Stomach smooth muscle (tissue), 2 donors: ENCODE data around the gene ZSCAN10.
"Not testable (repeated sequence)": the region's sequence is repeated elsewhere in the genome, so short reads cannot be mapped to it uniquely, and the experiment has no call there.

Experiments
- H3K27ac ChIP-seq: one replicate; pipeline ENCODE4 v1.7.0; 2013; ENCODE audit warnings: mild to moderate bottlenecking, low read length, inconsistent platforms
- H3K27me3 ChIP-seq, 2 donors: one replicate each; pipeline ENCODE4 v1.7.0; 2013; ENCODE audit warnings: low read length in 2 of 2; ENCODE audit not compliant: insufficient read depth in 2 of 2, control insufficient read depth in 1 of 2
- H3K36me3 ChIP-seq, 2 donors: one replicate each; pipeline ENCODE4 v1.7.0; 2013; ENCODE audit warnings: low read length in 2 of 2; ENCODE audit not compliant: control insufficient read depth in 2 of 2, insufficient read depth in 2 of 2
- H3K4me1 ChIP-seq: one replicate; pipeline ENCODE4 v1.7.0; 2013; ENCODE audit warnings: low read length; ENCODE audit not compliant: control insufficient read depth, insufficient read depth
- H3K4me3 ChIP-seq, 2 donors: one replicate each; pipeline ENCODE4 v1.7.0; 2013; ENCODE audit warnings: low read length in 2 of 2
- H3K9ac ChIP-seq, 2 donors: one replicate each; pipeline ENCODE4 v1.7.0; 2013; ENCODE audit warnings: low read length in 2 of 2, mild to moderate bottlenecking in 1 of 2
- H3K9me3 ChIP-seq, 2 donors: one replicate each; pipeline ENCODE4 v1.7.0; 2013; ENCODE audit warnings: low read length in 2 of 2; ENCODE audit not compliant: control insufficient read depth in 2 of 2
- donor health status: healthy.
- donor health status: Pancreatic carcinoma.

The ZSCAN10 gene

GRCh38 chr16:3081957-3082356, 17.1 kb downstream of the ZSCAN10 start:
- H3K4me3 ChIP-seq, H3K9ac ChIP-seq, H3K27ac ChIP-seq, H3K27me3 ChIP-seq, H3K36me3 ChIP-seq, H3K4me1 ChIP-seq, H3K9me3 ChIP-seq: not testable (repeated sequence)

- Histone ChIP-seq H3K27me3 (no peaks in the 10 kb centered on the region), H3K27ac (no peak overlapping the region), H3K4me1 (no peaks in the 10 kb centered on the region), H3K4me3 (no peak overlapping the region), H3K9ac (no peak overlapping the region), H3K36me3 (no peaks in the 10 kb centered on the region), H3K9me3 (no peaks in the 10 kb centered on the region)
Observed at GRCh38 chr16:3080024-3080423, 19.1 kb downstream of the ZSCAN10 start.

GRCh38 chr16:3076577-3076976, 22.5 kb downstream of the ZSCAN10 start:
- Histone ChIP-seq H3K4me3 (no peak overlapping the region), H3K27ac (no peak overlapping the region), H3K9ac (no peak overlapping the region), H3K36me3 (no peaks in the 10 kb centered on the region), H3K4me1 (no peaks in the 10 kb centered on the region), H3K9me3 (no peaks in the 10 kb centered on the region), H3K27me3 (peaks cover 0 to 8% of the 10 kb centered on the region in 2 donors)

GRCh38 chr16:3075946-3076345, 23.1 kb downstream of the ZSCAN10 start:
- H3K4me1 ChIP-seq, H3K27ac ChIP-seq, H3K9me3 ChIP-seq, H3K4me3 ChIP-seq, H3K9ac ChIP-seq, H3K27me3 ChIP-seq, H3K36me3 ChIP-seq: not testable (repeated sequence)

- Histone ChIP-seq H3K27ac (no peak overlapping the region), H3K27me3 (peaks cover 0 to 8% of the 10 kb centered on the region in 2 donors), H3K9me3 (no peaks in the 10 kb centered on the region), H3K36me3 (no peaks in the 10 kb centered on the region), H3K4me3 (no peak overlapping the region), H3K9ac (no peak overlapping the region), H3K4me1 (no peaks in the 10 kb centered on the region)
Observed at GRCh38 chr16:3075523-3075915, 23.6 kb downstream of the ZSCAN10 start.

- no peak overlapping the region for H3K4me3 ChIP-seq
- no peak overlapping the region for H3K27ac ChIP-seq
- H3K9ac ChIP-seq, result no peak overlapping the region
- H3K27me3 ChIP-seq, result peaks cover 0 to 8% of the 10 kb centered on the region in 2 donors
- no peaks in the 10 kb centered on the region for H3K4me1 ChIP-seq
- no peaks in the 10 kb centered on the region for H3K9me3 ChIP-seq
- H3K36me3 ChIP-seq, result no peaks in the 10 kb centered on the region
Observed at GRCh38 chr16:3074860-3075522, 24.1 kb downstream of the ZSCAN10 start.

- H3K36me3 ChIP-seq, result no peaks in the 10 kb centered on the region
- H3K9ac ChIP-seq, result no peak overlapping the region
- H3K27me3 ChIP-seq, result peaks cover 0 to 8% of the 10 kb centered on the region in 2 donors
- H3K4me1 ChIP-seq, result no peaks in the 10 kb centered on the region
- no peaks in the 10 kb centered on the region for H3K9me3 ChIP-seq
- no peak overlapping the region for H3K4me3 ChIP-seq
- H3K27ac ChIP-seq, result no peak overlapping the region
Observed at GRCh38 chr16:3073448-3073847, 25.6 kb downstream of the ZSCAN10 start.

- not testable (repeated sequence) for H3K27ac ChIP-seq, H3K9ac ChIP-seq, H3K4me1 ChIP-seq, H3K4me3 ChIP-seq, H3K36me3 ChIP-seq, H3K27me3 ChIP-seq, H3K9me3 ChIP-seq
Observed at GRCh38 chr16:3072576-3073263, 26.4 kb downstream of the ZSCAN10 start.

- H3K27ac ChIP-seq, H3K4me1 ChIP-seq, H3K9me3 ChIP-seq, H3K36me3 ChIP-seq, H3K9ac ChIP-seq, H3K27me3 ChIP-seq, H3K4me3 ChIP-seq: not testable (repeated sequence)
Observed at GRCh38 chr16:3072148-3072547, 26.9 kb downstream of the ZSCAN10 start.

GRCh38 chr16:3071655-3072054, 27.4 kb downstream of the ZSCAN10 start:
- Histone ChIP-seq H3K27me3 (peaks cover 0 to 8% of the 10 kb centered on the region in 2 donors), H3K36me3 (no peaks in the 10 kb centered on the region), H3K4me1 (no peaks in the 10 kb centered on the region), H3K27ac (no peak overlapping the region), H3K4me3 (no peak overlapping the region), H3K9ac (no peak overlapping the region), H3K9me3 (no peaks in the 10 kb centered on the region)

GRCh38 chr16:3070608-3071111, 28.4 kb downstream of the ZSCAN10 start:
- peaks cover 3% of the 10 kb centered on the region for H3K4me1 ChIP-seq

More at GRCh38 chr16:3070608-3071111, 28.4 kb downstream of the ZSCAN10 start:
- no peak overlapping the region for H3K9ac ChIP-seq
- no peaks in the 10 kb centered on the region for H3K9me3 ChIP-seq
- H3K27ac ChIP-seq, result no peak overlapping the region
- H3K27me3 ChIP-seq, result peaks cover 0 to 8% of the 10 kb centered on the region in 2 donors
- H3K4me3 ChIP-seq, result no peak overlapping the region
- no peaks in the 10 kb centered on the region for H3K36me3 ChIP-seq
